A549 (cell line): ENCODE results near the gene CEND1.

Experiments
- ELK1 ChIP-seq: fragments of 150-350 bp; IDR thresholded peaks from 2 replicates; pipeline ENCODE4 v1.6.1; 2014; ENCODE audit warnings: low read depth, mild to moderate bottlenecking, low read length
- ESRRA ChIP-seq: fragments of 150-350 bp; IDR thresholded peaks from 2 replicates; pipeline ENCODE4 v1.6.1; 2014; ENCODE audit warnings: mild to moderate bottlenecking, low read length, borderline replicate concordance
- FOSL2 ChIP-seq, 2 experiments: fragments of 450-650 bp in 1 of 2; fragments of >200 bp in 1 of 2; sonication (Bioruptor Twin) in 1 of 2; formaldehyde crosslinking; IDR thresholded peaks; 2 replicates each; pipeline versions ENCODE4 v1.5.0 to v1.6.1; 2016 to 2020; ENCODE audit warnings: mild to moderate bottlenecking in 1 of 2, moderate library complexity in 1 of 2
- JUNB ChIP-seq: fragments of >200 bp; sonication (Bioruptor Twin); formaldehyde crosslinking; IDR thresholded peaks from 2 replicates; pipeline ENCODE4 v1.6.1; 2016
- POLR2A ChIP-seq: IDR thresholded peaks from 2 replicates; pipeline ENCODE4 v1.6.1; 2012; ENCODE audit warnings: mild to moderate bottlenecking, low read length
- RAD21 ChIP-seq, 2 experiments: fragments of >200 bp in 1 of 2; sonication (Bioruptor Twin) in 1 of 2; formaldehyde crosslinking in 1 of 2; IDR thresholded peaks in 1 of 2; conservative IDR thresholded peaks in 1 of 2; 2 replicates in 1 of 2; 3 replicates in 1 of 2; pipeline ENCODE4 v1.6.1; 2012 to 2018; ENCODE audit warnings: inconsistent platforms in 1 of 2
- SMC3 ChIP-seq: fragments of >200 bp; sonication (Bioruptor Twin); formaldehyde crosslinking; IDR thresholded peaks from 3 replicates; pipeline ENCODE4 v1.6.1; 2018; ENCODE audit warnings: inconsistent platforms
- ZNF302 ChIP-seq: fragments of 250-450 bp; sonication (Bioruptor Pico); IDR thresholded peaks from 2 replicates; pipeline ENCODE4 v1.9.0; 2021; ENCODE audit warnings: inconsistent platforms, mild to moderate bottlenecking, moderate library complexity
- TF ChIP-seq, protein P1 (sequence below): fragments of >200 bp; sonication (Bioruptor Twin); formaldehyde crosslinking; IDR thresholded peaks from 3 replicates; pipeline ENCODE4 v1.5.1; 2016

DNA sequence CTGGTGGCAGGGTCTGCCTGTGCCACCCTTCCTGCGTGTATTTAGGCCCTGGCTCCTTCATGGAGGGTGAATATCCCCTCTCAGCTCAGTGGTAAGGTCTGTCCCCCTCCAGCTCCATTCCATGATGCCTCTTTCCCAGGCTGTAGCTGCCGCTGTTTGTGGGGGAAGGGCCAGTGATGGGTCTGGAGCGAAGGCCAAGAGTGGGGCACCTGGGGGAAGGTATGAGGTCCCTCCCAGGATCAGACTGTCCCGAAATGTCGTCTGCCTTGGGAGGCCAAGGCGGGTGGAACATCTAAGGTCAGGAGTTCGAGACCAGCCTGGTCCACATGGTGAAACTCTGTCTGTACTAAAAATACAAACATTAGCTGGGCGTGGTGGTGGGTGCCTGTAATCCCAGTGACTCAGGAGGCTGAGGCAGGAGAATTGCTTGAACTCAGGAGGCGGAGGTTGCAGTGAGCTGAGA is 44.0 kb upstream of the CEND1 start:
- TF ChIP-seq, protein P1, sequence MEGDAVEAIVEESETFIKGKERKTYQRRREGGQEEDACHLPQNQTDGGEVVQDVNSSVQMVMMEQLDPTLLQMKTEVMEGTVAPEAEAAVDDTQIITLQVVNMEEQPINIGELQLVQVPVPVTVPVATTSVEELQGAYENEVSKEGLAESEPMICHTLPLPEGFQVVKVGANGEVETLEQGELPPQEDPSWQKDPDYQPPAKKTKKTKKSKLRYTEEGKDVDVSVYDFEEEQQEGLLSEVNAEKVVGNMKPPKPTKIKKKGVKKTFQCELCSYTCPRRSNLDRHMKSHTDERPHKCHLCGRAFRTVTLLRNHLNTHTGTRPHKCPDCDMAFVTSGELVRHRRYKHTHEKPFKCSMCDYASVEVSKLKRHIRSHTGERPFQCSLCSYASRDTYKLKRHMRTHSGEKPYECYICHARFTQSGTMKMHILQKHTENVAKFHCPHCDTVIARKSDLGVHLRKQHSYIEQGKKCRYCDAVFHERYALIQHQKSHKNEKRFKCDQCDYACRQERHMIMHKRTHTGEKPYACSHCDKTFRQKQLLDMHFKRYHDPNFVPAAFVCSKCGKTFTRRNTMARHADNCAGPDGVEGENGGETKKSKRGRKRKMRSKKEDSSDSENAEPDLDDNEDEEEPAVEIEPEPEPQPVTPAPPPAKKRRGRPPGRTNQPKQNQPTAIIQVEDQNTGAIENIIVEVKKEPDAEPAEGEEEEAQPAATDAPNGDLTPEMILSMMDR, result no peak
- no peak for TF ChIP-seq SMC3
- no peak for TF ChIP-seq FOSL2 (IDR thresholded peaks at IDR 0.05)
- no peak for TF ChIP-seq FOSL2 (CRISPR knock-in tag; IDR thresholded peaks at IDR 0.05)
- no peak for TF ChIP-seq ESRRA
- TF ChIP-seq ZNF302 (CRISPR knock-in tag), result no peak
- no peak for TF ChIP-seq POLR2A
- no peak for TF ChIP-seq RAD21 (conservative IDR thresholded peaks at IDR 0.05 in 1 of 2, IDR thresholded peaks at IDR 0.05 in 1 of 2)
- no peak for TF ChIP-seq JUNB
- TF ChIP-seq ELK1, result no peak
